GOT3 (cell line): Measurements from ENCODE around the gene PLXNA2.

Experiments
- DNase-seq: peaks from one replicate; lab custom pipeline; 2025; ENCODE audit warnings: mixed read lengths; lab: John Stamatoyannopoulos, UW

PLXNA2 gene

GRCh38 chr1:208221291-208221622 lies 22.9 kb downstream of the PLXNA2 start:
- DNase-seq, result no peak

- DNase-seq, result no peak
These were observed 24.4 kb downstream of the PLXNA2 start for GRCh38 chr1:208219659-208220282.

GRCh38 chr1:208219098-208219658 lies 25.0 kb downstream of the PLXNA2 start:
- no peak for DNase-seq

GRCh38 chr1:208218237-208219097 lies 25.7 kb downstream of the PLXNA2 start:
- no peak for DNase-seq

GRCh38 chr1:208217781-208218180 lies 26.4 kb downstream of the PLXNA2 start:
- DNase-seq, result no peak

GRCh38 chr1:208216806-208217205 lies 27.4 kb downstream of the PLXNA2 start:
- DNase-seq, result no peak

GRCh38 chr1:208216062-208216461 lies 28.1 kb downstream of the PLXNA2 start:
- DNase-seq, result no peak

- DNase-seq, result no peak
These were observed 28.8 kb downstream of the PLXNA2 start for GRCh38 chr1:208215393-208215792.

GRCh38 chr1:208213786-208214185 lies 30.4 kb downstream of the PLXNA2 start:
- DNase-seq, result no peak

GRCh38 chr1:208212893-208213292 lies 31.3 kb downstream of the PLXNA2 start:
- DNase-seq, result no peak

- no peak for DNase-seq
These were observed 32.0 kb downstream of the PLXNA2 start for GRCh38 chr1:208211921-208212843.

GRCh38 chr1:208209896-208210589 lies 34.1 kb downstream of the PLXNA2 start:
- DNase-seq, result no peak

- DNase-seq, result no peak
These were observed 34.9 kb downstream of the PLXNA2 start for GRCh38 chr1:208209286-208209685.

GRCh38 chr1:208208132-208208487 lies 36.1 kb downstream of the PLXNA2 start:
- no peak for DNase-seq

GRCh38 chr1:208207388-208208131 lies 36.6 kb downstream of the PLXNA2 start:
- no peak for DNase-seq

- no peak for DNase-seq
These were observed 38.0 kb downstream of the PLXNA2 start for GRCh38 chr1:208206092-208206698.

GRCh38 chr1:208205216-208206013 lies 38.8 kb downstream of the PLXNA2 start:
- no peak for DNase-seq

GRCh38 chr1:208204779-208205178 lies 39.4 kb downstream of the PLXNA2 start:
- DNase-seq, result no peak

- DNase-seq, result no peak
These were observed 40.2 kb downstream of the PLXNA2 start for GRCh38 chr1:208203848-208204609.
